ENCODE results near the gene MTUS2.
A peak's percentile ranks its signal among the peaks of the same experiment; 100 is the strongest.

MTUS2 gene

DNA sequence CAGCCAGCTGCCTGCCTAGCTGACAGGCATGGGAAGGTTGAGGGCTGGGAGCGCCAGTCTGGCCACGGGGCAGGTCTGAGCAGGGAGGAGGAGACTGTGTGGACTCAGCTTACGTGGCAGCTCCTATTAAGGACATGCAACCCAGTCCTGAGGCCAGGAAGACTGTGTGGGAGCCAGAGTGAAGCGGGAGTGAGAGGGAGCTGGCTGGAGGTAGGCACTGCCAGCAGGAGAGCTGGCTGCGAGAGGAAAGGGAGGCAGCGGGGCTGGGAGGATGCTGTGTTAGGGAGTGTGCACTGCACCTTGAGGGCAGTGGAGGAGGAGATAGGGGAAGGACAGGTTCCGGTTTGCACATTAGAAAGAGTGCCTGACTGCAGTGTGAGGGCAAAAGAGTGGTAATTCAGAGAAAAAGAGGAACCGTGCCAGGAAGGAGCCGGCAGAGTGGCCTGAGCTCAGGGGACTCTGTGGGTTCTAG lies 676.1 kb downstream of the MTUS2 start:
- DNase-seq, result no peak

DNA sequence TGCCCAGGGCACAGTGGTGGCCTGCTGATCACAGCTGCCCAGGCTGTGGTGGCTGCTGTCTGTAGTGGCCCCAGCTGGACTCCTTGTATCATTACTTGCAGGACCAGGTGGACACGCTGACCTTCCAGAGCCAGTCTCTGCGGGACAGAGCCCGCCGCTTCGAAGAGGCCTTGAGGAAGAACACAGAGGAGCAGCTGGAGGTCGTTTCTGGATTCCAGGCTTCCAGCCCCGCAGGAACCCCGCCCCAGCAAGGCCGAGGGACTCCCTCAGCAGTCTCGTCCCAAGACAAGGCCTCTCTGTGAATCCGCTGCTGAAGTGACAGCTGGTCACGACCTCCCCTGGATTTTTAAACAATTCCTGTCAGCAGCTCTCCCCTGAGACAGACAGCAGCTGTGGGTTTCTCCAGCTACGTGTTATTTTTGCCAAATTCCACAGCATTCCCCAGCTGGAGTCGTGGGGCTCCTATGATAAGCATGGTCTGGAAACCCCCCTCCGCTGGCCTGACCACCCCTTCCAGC lies 677.1 kb downstream of the MTUS2 start:
- DNase-seq, result no peak

DNA sequence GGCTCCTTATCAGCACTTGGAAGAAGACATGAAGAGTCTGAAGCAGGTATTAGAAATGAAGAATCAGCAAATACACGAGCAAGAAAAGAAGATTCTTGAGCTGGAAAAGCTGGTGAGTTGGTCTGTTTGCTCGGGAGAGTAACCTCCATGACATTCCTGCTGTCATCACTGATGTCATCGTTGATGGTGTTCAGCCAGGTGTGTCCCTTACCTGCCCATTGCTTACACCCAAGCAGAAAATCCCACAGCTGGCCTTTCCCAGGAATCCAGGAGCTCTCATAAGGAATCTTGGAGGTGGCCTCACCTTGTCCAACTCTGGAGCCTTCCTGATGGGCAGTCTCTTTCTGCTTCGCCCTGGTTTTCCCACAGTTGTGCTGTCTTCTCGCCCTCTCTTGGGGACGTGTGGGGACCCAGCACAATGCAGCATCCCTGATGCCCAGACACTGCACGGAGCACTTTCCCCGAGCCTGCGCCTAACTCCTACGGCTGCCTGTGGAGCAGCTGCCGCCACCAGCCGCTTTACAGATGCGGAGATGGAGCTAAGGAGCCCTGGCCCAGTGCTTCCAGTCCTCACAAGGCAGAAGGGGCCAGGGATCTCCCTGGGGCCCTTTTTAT lies 678.4 kb downstream of the MTUS2 start:
- DNase-seq, result no peak

DNA sequence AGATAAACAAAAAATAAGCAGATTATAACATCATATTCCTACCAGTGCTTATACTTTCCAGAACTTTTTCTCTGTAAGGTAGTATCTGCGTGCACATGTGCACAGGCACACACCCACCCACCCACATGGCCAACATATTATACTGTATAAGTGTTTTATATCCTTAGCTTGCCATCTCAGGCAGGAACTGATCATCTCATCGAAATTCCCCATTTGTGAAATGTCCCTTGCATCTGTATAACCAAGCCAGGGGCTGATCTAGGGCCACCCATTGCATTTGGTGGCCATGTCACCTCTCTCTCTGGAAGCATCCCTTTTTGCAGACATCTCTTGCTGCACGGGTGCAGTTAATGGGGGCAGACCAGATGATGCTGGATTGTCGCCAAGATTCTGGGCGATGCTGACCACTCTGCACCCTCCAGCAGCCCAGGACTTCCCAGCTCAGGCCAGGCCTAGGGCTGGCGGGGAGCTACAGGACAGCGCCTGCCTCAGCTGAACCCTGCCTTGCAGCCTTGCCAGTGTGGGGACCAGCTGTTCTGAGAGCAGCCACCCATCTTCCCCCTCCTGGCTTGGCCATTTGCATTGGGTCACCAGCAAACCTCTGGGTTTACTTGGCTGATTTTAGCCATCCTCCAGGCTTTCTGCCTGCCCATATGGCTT lies 679.5 kb downstream of the MTUS2 start:
- DNase-seq, result no peak

DNA sequence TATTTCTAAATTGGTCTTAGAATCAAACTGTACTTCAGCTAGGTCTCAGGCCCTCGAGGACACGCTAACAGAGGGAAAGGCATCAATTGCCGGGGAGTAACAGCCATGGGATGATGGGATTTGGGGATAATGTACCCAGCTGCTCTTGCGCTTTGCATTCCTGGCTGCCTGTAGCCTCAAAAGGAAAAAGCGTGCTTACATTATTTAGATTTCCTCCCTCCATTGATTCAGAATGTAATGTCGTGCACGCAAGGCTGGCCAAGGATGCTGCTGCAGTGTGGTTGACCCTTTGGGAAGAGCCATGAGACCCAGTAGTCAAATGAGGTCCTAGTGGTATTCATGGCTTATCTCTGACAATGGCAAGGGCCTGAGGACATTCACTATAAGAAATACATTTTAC lies 680.2 kb downstream of the MTUS2 start:
- DNase-seq, result no peak

DNA sequence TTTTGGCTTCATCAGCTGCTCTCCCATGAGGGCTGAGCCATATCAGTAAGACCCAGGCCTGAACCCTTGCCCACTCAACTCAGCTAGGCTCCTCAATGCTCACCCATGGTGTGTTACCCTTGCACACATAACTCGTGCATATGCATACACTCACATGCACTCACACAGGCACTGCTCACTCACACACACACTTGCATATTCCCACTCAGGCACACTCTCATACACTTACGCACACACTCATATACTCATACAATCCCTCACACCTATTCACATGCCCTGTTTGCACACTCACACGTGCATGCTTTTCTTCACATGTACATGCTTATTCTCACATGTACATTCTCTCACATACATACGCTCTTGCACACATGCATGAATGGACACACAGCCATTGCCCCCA lies 681.5 kb downstream of the MTUS2 start:
- no peak for DNase-seq

DNA sequence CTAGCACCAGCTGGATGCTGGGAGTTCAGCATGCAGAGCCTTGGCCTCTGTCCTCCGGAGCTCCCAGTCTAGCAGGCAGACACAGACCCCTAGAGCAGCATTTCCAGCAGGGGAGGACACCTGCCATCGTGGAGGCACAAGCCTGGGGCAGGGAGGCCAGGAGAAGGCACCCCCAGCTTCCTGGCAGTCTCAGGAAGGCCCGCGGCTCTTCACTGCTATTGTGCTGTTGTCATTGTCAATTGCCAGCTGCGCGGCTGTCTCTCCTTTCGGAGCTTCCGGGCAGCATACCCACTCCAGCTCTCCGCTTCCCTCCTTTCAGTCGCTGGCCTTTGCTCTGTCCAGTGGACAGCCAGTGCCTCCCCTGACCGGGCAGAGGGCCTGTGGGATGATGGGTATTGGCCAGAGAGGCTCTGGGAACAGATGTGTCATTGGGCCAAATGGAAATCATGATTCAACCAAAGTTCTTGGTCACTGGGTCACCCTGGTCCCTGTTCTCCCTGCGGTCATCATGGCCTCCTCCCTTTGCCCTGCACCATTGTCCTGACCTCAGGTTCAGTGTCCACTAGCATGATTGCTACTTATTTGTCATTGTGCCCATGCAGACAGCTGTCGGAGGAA lies 682.4 kb downstream of the MTUS2 start:
- no peak for DNase-seq

DNA sequence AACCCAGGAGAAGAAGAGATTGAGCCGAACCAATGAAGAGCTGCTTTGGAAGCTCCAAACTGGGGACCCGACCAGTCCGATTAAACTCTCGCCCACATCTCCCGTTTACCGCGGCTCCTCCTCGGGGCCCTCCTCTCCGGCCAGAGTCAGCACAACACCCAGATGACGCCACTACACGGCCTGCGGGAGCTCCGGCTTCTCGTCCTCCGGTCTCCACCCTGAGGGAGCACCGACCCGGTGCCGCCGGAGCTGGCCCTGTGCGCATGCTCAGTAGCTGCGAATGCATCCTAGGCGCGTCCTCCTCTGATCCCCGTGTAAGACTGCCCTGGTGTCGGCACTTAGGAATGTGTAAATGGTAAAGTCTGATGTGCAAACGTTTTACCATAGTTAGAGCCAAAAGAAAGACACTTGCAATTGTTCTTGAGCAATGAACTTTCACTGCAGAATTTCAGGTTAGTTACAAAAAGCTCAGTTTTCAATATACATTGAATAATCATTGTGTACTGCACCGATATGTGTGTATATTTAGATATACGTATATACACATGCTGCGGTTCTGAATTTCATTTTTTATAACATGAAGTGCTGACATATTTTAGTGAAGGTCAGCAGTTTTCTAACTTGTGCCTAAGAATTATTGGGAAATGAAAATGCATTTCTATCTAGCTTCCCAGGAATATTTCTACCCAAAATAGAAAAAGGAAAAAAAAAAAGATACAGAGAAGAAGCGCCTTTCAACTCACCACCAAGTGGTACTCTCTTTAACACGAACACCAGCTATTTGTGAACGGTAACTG lies 683.1 kb downstream of the MTUS2 start:
- DNase-seq, result no peak

DNA sequence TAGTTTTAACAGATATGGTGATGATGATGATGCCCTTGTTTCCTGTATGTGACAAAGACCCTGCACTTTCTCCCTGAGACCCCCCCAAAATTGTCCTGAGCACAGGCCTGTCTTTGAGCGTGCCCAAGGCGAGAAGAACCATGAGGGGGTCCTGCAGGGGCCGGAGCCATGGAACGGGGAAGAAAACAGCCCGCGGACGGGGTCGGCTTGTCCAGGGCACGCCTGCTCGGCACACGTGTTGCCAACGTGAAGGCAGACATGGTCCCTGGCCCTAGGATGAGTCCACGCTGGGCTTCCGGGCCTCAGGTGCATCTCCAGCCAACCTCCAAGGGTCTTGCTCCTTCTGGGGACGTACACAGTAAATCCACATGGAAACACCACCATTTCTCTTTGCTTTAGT lies 684.6 kb downstream of the MTUS2 start:
- DNase-seq, result no peak

DNA sequence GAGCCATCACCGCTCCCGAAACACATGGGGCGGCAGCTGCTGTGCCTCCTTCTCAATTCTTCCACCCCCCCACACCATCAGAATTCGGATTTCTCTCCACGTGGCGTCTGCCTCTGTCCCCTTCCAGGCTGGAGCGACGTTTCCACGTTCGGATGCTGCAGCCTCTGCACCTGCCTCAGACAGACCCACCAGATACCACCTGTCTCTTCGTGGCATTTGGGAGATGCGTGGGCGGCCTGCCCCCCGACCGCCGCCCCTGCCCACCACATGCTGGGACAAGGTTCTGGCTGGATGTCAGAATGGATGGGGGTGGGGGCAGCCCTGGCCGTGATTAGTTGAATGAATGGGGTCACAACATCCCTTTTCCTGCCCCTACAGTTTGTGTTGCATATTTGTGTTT lies 685.4 kb downstream of the MTUS2 start:
- DNase-seq, result no peak

DNA sequence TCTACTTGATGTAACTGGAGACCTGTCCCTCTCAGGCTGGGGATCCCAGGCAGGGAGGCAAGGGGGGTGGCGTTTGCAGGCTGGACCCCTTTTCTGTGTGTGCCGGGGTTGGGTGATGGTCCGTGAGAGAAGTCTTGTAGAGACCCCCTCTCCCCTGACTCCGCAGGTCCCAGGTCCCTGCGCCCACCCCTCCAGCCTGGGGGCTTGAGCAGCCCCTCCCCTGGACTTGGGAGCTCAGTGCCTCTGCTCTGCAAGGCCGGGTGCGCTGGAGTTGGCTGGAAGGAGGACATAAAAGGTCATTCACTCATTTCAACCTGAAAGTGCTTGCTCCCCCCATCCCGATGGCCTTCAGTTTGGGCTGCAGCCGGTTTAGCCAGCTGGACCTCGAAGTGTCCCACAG lies 685.8 kb downstream of the MTUS2 start:
- DNase-seq, result no peak

DNA sequence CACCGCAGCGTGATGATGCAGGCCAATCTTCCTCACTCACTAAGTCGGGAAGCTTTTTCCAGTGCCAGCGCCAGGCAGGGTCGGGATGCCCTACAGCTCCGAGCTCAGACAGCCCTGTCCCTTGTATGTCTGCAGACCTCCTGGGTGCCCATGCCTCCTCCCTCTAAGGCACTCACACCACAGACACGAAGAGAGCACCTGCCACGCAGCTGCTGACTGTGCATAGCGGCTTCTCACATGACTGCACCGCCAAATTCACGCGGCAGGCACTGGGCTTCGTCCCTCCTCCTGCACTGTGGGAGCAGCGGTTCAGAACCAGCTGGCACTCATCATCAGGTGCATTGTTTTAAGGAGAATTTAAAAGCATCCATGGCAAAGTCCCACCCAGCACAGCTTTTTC lies 687.2 kb downstream of the MTUS2 start:
- peak; percentile 24 to 52 for DNase-seq

DNA sequence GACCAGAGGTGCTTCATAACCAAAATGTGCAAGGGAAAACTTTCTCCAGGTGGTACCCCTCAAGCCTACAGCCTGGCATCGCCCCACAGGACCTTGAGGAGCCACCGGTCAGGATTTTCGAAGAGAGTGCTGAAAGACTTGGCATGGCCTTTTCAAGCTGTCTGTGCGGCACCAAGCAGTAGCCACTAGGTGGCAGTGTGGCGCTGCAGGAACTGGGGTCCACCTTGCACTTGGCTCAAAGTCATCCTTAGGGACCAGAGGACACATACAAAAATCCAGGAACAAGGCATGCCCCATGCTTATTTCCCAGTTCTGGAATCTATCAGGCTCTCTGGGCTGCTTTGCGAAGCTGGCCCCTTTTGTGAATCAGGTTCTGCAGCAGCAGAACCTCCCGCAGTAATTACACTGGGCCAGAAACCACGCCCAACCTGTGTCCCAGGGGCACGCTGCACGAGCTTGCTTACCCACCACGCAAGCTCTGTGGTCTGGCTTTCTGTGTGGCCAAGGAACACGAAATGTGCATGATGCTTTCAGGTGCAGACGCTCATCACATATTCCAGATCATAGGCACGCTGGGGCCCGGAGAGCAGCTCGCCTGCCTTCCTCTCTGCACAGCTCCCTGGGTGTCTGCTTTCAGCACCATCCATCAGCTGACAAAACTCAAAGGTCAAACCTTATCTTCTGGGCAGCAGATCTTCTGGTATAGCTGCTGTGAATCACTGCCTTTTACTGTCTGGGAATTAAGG lies 688.2 kb downstream of the MTUS2 start:
- peak; percentile 51 to 70 for DNase-seq

DNA sequence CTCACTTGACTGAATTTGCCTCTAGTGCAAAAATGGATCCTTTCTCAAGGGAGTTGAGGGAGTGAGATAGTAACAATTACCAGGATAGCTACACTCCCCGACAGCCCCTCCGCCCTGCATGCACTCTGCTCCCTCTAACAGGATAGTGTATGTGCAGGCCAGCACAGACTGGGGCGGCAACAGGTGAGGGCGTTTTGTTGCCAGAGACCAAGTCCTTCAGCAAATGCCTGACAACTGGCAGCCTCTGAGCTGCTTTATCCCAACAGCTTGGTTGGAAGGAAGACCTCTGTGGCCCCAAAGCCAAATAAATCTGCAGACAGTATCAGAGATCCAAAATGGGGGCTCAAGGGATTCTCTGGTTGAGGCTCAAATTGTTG lies 688.7 kb downstream of the MTUS2 start:
- no peak for DNase-seq

DNA sequence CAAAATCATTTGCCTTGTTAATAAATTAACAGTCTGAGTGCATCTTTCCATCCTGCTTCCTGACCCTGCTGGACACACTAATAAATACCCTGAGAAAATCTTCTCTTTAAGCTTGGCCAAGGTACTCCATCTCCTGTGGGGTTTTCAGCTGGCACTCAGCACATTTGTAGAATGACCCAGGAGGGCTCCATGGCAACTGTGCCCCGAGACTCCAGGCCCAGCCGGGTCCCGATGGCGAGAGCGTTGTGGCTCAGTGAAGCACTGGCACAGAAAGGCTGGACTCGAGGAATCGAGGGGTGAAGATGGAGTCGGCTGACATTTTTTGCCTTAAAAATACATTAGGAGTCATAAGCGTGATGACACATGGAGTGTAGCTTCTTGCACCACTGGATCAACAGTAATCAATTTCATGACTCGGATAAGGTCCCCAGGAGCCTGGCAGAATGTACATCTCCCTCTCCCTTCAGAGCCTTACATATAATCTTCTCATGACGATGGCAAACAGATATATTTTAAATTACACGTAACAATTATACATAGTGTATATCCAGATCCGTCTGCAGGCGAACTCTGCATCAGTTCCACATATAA lies 690.0 kb downstream of the MTUS2 start:
- no peak for DNase-seq

DNA sequence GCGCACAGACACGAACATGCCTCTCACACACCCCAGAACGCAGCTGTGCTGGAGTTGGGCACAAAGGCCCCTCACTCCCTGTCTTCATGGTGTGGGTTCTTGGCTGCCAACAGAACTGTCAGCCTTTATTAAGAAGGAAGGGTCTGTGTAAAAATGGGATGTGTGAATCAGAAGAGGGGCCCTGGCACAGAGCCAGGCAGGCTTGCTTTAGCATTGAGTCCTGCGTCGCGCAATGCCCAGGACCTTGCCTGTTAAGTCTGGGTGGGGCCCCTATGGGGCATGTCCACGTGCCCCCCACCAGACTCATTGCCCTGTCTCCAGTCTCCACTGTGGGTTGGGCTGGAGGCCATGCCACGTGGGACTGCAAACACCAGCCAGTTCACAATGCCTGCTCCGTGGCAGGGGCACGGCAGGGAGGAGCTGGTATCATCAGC lies 690.5 kb downstream of the MTUS2 start:
- no peak for DNase-seq

DNA sequence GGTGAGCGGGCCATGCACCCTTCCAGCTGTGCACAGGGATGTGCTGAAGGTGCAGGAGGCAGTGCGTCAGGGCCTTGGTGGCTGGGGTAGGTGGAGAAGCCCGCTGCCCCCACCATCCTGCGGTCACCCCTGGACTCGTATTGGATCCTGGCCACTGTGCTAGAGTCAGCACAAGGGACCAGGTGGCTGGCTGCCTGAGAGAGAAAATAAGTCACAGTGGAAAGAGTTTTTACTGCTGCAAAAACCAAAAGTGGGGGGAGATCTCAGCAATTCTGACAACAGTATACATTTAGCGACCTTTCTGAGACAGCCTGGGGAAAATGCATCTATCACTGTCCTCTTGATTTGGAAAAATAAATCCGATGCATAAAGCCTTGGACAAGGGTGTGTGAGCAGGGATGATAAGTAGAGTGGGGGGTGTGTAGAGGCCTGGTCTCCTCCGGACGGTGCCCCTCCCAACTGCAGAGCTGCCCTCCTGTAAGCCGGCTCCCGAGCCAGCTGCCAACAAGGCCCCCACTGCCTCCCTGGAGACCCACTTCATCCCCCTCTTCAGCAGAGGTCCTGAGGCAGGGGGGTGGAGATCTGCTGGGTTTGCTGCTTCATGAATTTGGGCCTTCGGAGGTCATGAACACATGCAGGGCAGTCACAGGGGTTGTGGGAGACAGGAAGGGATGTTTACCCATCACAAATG lies 691.1 kb downstream of the MTUS2 start:
- no peak for DNase-seq

DNA sequence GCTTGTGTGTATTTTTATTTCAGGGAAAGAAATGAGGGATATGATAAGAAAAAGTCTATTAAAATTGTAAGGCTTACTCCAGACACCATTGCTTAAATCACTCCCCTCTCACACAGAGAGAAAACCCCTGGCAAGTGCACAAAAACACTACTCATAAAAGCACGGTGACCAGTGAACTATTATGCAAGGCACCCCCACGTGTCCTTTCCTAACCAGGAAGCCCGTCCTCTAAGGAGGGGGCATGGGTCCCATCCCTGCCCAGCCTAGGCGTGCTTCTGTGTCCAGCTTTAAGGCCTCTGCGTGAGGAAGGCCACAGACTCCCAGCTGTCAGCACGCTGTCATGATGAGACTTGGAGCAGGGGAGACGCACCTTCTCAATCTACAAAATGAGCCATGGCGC lies 691.8 kb downstream of the MTUS2 start:
- no peak for DNase-seq

DNA sequence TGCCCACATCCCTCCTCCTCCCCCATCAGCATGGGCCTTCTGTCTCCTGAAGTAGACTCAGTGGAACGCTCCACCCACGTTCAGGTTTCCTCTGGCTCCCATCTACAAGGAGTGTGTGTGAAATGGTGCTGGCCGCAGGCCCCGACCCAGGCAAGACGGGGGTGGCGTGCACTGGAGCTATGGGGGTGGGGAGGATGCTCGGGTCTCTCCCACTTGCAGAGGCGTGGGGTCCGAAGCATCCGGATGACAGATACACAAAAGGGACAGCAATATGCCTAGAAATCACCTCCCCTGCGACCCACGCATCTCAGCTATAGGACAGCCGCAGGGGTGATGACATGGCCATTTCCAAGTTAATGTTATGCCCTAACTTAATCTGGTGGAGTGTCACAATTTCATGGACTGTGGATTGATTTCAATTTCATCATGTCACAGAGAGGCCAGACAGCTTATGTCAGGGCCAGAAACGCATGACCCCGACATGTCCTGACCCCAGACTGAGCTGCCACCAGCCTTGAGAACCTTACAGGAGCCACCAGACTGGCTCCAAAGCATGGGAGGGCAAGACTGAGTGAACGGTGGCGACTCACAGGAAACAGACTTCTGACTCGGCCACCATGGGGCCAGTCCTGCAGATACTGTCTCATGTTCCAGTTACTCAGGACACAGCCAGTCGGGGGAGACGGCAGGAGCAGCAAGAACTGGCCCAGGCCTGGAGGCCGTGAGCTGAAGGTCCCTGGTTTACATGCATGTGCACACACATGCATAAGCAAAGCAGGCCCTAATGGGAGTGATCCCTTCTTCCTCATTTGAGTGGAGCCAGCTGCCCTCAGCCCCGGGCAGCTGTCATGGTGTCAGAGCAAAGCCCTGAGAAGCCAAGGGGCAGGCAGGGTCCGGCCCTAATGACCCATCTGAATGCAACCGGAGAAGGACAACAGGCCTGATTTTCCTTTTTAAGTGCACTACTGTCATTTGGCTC lies 693.2 kb downstream of the MTUS2 start:
- no peak for DNase-seq

DNA sequence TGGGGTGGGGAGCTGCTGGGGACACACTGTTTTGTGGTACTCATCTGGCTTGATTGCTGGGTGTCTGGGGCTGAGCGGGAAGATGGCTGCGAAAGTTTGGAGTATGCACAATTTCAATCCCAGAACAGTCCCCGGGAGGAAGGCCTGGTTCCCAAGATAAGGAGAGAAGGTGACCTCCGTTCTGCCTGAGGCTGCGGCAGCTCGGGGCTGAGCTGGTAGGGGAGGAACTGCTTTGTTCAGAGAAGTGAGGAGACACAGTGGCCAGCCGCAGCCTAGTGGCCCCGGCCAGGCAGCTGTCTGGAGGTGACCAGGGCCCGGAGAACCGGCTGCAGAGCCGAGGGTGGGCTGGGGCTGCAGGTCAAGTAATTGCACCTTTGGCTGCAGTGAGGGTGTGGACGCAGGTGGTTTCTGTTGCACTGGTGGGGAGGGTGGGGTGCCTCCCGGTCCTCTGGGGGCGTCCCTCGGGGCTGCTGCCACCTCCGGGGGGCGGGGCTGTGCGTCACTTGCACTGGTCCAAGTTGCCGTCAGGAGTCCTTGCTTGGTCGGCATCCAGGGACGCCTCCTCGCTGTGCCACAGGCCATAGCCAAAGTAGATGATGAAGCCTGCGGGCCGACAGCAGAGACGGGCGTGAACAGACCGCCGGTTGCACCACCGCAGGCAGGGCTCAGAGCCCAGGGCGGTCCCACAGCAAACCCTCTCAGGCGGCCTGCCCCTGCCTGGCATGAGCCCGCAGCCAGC lies 694.0 kb downstream of the MTUS2 start:
- no peak for DNase-seq
